ENCODE results near the gene FMO3.

DNA sequence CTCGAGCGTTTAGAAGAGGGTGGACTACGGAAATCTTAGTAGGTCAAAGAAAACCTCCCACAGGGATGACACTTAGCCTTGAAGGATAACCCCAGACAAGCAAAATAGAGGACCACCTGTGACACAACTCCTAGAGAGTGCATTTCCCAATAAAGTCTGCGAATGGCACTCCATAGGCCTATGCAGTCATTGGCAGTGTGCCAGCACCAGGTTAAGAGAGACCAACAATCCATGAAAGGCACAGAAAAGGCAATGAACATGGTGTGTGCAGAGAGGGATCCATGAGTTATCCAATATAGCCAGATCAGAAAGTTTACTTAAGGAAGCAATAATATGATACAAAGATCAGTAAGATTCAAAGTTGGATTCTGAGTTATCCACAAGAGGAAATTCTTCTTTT, 49.2 kb downstream of the FMO3 start:
- TF ChIP-seq, protein P1, sequence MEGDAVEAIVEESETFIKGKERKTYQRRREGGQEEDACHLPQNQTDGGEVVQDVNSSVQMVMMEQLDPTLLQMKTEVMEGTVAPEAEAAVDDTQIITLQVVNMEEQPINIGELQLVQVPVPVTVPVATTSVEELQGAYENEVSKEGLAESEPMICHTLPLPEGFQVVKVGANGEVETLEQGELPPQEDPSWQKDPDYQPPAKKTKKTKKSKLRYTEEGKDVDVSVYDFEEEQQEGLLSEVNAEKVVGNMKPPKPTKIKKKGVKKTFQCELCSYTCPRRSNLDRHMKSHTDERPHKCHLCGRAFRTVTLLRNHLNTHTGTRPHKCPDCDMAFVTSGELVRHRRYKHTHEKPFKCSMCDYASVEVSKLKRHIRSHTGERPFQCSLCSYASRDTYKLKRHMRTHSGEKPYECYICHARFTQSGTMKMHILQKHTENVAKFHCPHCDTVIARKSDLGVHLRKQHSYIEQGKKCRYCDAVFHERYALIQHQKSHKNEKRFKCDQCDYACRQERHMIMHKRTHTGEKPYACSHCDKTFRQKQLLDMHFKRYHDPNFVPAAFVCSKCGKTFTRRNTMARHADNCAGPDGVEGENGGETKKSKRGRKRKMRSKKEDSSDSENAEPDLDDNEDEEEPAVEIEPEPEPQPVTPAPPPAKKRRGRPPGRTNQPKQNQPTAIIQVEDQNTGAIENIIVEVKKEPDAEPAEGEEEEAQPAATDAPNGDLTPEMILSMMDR (conservative IDR thresholded peaks at IDR 0.05) = no peak
- no peak for TF ChIP-seq EZH2 (IDR thresholded peaks at IDR 0.05; ENCODE audit: low read depth)
